Lung (tissue), 12 donors: ENCODE data around the gene CEP57. TPM values are rescaled to one million over a fixed set of nuclear protein-coding genes. Genes with fewer than 3 reads are reported as not detected.

ENCODE experiments used
- ATAC-seq: fragments of 200-7000 bp; cut with Tn5 transposase; one replicate; pipeline ENCODE4 v1.9.1; 2020; ENCODE audit warnings: moderate number of reproducible peaks; ENCODE audit not compliant: insufficient read depth, low FRiP score
- DNase-seq, 3 donors: peaks; one replicate each; pipeline ENCODE4 v3.0.0-alpha.2; 2013 to 2017
- H3K27ac ChIP-seq, 2 donors: one replicate each; pipeline ENCODE4 v1.5.1; 2013; ENCODE audit warnings: mild to moderate bottlenecking in 2 of 2, moderate library complexity in 2 of 2, control low read depth in 1 of 2, inconsistent platforms in 1 of 2, low read depth in 1 of 2, low read length in 1 of 2
- H3K27me3 ChIP-seq, 3 donors: one replicate each; pipeline ENCODE4 v1.5.1; 2013; ENCODE audit warnings: low read length in 2 of 3; ENCODE audit not compliant: control insufficient read depth in 3 of 3, insufficient read depth in 3 of 3
- H3K36me3 ChIP-seq, 4 donors: one replicate each; pipeline ENCODE4 v1.5.1; 2013; ENCODE audit warnings: low read length in 4 of 4, mild to moderate bottlenecking in 1 of 4, moderate library complexity in 1 of 4; ENCODE audit not compliant: control insufficient read depth in 4 of 4, insufficient read depth in 4 of 4
- H3K4me1 ChIP-seq, 5 donors: one replicate each; pipeline ENCODE4 v1.5.1; 2013; ENCODE audit warnings: low read length in 5 of 5, mild to moderate bottlenecking in 2 of 5, moderate library complexity in 1 of 5; ENCODE audit not compliant: control insufficient read depth in 5 of 5, insufficient read depth in 5 of 5
- H3K4me3 ChIP-seq: one replicate; pipeline ENCODE4 v1.5.1; 2013; ENCODE audit warnings: mild to moderate bottlenecking, control low read depth, moderate library complexity
- H3K9ac ChIP-seq, 2 donors: one replicate each; pipeline ENCODE4 v1.5.1; 2013; ENCODE audit warnings: low read length in 2 of 2, control low read depth in 1 of 2; ENCODE audit not compliant: insufficient read depth in 1 of 2
- H3K9me3 ChIP-seq, 4 donors: one replicate each; pipeline ENCODE4 v1.5.1; 2013; ENCODE audit warnings: low read length in 3 of 4, mild to moderate bottlenecking in 1 of 4, moderate library complexity in 1 of 4; ENCODE audit not compliant: control insufficient read depth in 4 of 4, insufficient read depth in 3 of 4
- WGBS, 2 donors: extraction: QIAGEN DNeasy Blood & Tissue Kit; methylation state at CpG; one replicate each; pipeline ENCODE4 v1.1.7; 2013; 5-methylcytosine and 5-hydroxymethylcytosine counted together
- polyA plus RNA-seq, 2 donors: library from polyadenylated mRNA; stranded (reverse); fragments of 200-250 nt; gene quantifications; one replicate each; pipeline ENCODE4 v1.2.1, GENCODE V29; 2013
- total RNA-seq, 2 donors: library from RNA; depleted of rRNA in 1 of 2; stranded (reverse); fragments of >200 nt in 1 of 2; gene quantifications; one replicate each; pipeline ENCODE4 v1.2.1, GENCODE V29; 2014 to 2021
- TF ChIP-seq, protein P1 (sequence below): IDR thresholded peaks from 2 replicates; pipeline ENCODE4 v1.5.1; 2012; ENCODE audit warnings: mild to moderate bottlenecking; ENCODE audit errors: control extremely low read depth, extremely low read depth
- donor health status: control.
- donor health status: control.
- donor health status: Bipolar disorder and iron deficiency.
- donor health status: healthy.
- donor health status: DM: yes; HTN: yes; CAD: no.

Gene CEP57
- total and polyA plus RNA-seq, 4 donors = 11.3 to 88.8 (median 22.5) TPM

DNA sequence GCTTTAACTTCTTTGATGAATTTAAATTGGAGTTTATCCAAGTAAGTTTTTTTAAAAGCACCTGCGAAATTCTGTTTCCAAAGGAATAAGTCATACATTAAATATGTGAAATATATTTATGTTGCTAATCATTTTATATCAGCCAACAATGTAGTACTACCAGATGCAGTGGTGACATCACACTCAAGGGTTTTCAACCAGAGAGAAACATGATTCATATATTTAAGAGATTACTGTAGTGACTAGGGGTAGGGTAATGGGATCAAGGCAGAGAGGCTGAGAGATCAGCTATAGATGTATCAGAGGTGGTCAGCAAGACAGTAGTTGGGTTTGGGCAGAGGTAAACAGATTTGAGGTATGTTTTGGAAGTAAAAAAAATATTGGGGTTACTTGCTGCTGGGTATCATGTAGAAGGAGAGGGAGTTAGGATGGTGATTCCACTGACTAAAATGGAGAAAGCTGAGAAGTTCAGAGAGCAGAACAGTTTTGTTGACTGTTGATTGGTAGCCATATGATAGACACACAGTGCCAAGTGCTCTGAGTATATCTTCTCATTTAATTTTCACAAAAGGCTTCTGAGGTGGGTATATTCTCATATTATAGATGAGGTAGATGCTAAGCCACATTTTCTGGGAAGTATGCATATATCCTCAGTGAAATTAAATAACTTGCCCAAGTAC is 39.4 kb downstream of the CEP57 start:
- H3K36me3 ChIP-seq = peaks cover 1 to 30% (median 22%) of the 10 kb centered on the region in 4 donors
- 97% methylated on average over 1 of the region's 1 CpG for WGBS, 2 donors
- TF ChIP-seq, protein P1, sequence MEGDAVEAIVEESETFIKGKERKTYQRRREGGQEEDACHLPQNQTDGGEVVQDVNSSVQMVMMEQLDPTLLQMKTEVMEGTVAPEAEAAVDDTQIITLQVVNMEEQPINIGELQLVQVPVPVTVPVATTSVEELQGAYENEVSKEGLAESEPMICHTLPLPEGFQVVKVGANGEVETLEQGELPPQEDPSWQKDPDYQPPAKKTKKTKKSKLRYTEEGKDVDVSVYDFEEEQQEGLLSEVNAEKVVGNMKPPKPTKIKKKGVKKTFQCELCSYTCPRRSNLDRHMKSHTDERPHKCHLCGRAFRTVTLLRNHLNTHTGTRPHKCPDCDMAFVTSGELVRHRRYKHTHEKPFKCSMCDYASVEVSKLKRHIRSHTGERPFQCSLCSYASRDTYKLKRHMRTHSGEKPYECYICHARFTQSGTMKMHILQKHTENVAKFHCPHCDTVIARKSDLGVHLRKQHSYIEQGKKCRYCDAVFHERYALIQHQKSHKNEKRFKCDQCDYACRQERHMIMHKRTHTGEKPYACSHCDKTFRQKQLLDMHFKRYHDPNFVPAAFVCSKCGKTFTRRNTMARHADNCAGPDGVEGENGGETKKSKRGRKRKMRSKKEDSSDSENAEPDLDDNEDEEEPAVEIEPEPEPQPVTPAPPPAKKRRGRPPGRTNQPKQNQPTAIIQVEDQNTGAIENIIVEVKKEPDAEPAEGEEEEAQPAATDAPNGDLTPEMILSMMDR = no peak
- no peak overlapping the region for H3K9ac ChIP-seq
- H3K4me1 ChIP-seq = peaks cover 0 to 24% (median 0%) of the 10 kb centered on the region in 5 donors
- H3K4me3 ChIP-seq = no peak overlapping the region
- H3K27ac ChIP-seq = no peak overlapping the region
- ATAC-seq (no peak), DNase-seq (no peak)
- H3K9me3 ChIP-seq = no peaks in the 10 kb centered on the region
- H3K27me3 ChIP-seq = no peaks in the 10 kb centered on the region

DNA sequence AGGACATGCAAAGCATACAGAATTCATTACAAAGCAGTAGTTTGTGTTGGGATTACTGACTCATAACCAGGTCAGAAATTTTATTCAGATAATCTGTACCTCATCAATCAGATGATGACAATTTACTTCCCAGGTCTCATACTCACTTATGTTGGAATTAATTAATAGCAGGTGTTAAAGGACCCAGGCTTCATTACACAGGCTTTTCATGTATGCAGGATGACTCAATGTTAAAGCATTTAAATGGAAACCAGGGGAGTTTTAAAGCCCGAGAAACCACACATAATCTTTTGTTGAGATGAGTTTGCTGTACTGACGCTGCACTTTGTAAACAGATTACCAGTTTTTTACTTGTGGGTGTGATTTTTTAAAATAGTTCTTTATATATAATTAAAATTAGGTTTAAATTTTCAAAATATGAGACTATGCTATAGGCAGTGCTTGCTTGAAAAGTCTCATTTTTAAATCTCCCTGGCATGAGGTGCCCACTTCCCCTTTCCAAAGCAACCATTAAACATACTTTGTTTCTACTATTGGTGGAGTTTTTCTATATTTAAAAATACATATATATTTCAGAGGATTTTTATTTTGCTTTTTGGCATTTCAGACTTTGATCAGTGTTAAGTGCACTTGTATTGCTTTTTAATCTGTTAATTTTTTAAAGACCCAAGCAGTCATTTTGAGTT is 41.0 kb downstream of the CEP57 start:
- H3K36me3 ChIP-seq = peaks cover 1 to 40% (median 29%) of the 10 kb centered on the region in 4 donors
- H3K27me3 ChIP-seq = no peaks in the 10 kb centered on the region
- TF ChIP-seq, protein P1 = no peak
- WGBS, 2 donors = 73 to 95% methylated on average over 2 of the region's 2 CpGs
- no peak overlapping the region for H3K4me3 ChIP-seq
- no peak overlapping the region for H3K9ac ChIP-seq
- no peaks in the 10 kb centered on the region for H3K9me3 ChIP-seq
- no peak overlapping the region for H3K27ac ChIP-seq
- DNase-seq (no peak), ATAC-seq (no peak)
- peaks cover 0 to 26% (median 0%) of the 10 kb centered on the region in 5 donors for H3K4me1 ChIP-seq

DNA sequence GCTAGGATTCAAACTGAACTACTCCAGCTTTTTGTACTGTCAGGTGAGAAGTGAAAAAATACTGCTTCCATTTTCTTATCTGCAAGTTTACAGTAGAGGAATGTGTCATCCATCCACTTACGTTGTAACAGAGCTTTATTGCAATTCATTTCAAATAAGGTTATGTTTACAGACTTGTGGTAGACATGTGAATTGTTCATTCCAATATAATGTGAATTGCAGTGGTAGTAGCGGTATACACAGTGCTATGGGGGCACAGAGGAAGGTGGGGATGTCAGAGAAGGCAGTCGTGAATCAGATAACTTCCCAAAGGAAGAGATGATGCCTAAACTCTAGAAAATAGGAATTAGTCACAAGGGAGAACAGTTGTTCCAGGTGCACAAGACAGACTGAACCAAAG is 42.5 kb downstream of the CEP57 start:
- Histone ChIP-seq H3K4me3 (no peak overlapping the region), H3K36me3 (peaks cover 1 to 40% (median 31%) of the 10 kb centered on the region in 4 donors), H3K9ac (no peak overlapping the region), H3K27me3 (no peaks in the 10 kb centered on the region), H3K27ac (no peak overlapping the region), H3K4me1 (peaks cover 0 to 14% (median 0%) of the 10 kb centered on the region in 5 donors), H3K9me3 (no peaks in the 10 kb centered on the region)
- DNase-seq = no peak
- no peak for ATAC-seq
- 73 to 81% methylated on average over 3 of the region's 3 CpGs for WGBS, 2 donors
- TF ChIP-seq, protein P1 = no peak
